ENCODE measurements around the gene GFM1. TPM values are rescaled to one million over a fixed set of nuclear protein-coding genes. Genes with fewer than 3 reads are reported as not detected.

GFM1 gene
- total and polyA plus RNA-seq, 11 donors = 15.7 to 77.7 (median 49.9) TPM

- intact Hi-C loops (cut with DNase I) = loop anchor here in 2 of 10 donors (5.0 kb wide), 3 partner anchors 35 to 60 kb away; no protein-coding TSS in a partner anchor
- H3K9me3 ChIP-seq = peaks cover 0 to 13% (median 8%) of the 10 kb centered on the region in 12 donors
- peak; percentile 62 to 86 (median 71) for DNase-seq
- no peaks in the 10 kb centered on the region for H3K27me3 ChIP-seq
- peaks cover 0 to 27% (median 14%) of the 10 kb centered on the region in 12 donors for H3K4me1 ChIP-seq
- H3K4me3 ChIP-seq = peak within 1 kb of the TSS; percentile 54 to 74 (median 65)
- TF ChIP-seq, protein P1, sequence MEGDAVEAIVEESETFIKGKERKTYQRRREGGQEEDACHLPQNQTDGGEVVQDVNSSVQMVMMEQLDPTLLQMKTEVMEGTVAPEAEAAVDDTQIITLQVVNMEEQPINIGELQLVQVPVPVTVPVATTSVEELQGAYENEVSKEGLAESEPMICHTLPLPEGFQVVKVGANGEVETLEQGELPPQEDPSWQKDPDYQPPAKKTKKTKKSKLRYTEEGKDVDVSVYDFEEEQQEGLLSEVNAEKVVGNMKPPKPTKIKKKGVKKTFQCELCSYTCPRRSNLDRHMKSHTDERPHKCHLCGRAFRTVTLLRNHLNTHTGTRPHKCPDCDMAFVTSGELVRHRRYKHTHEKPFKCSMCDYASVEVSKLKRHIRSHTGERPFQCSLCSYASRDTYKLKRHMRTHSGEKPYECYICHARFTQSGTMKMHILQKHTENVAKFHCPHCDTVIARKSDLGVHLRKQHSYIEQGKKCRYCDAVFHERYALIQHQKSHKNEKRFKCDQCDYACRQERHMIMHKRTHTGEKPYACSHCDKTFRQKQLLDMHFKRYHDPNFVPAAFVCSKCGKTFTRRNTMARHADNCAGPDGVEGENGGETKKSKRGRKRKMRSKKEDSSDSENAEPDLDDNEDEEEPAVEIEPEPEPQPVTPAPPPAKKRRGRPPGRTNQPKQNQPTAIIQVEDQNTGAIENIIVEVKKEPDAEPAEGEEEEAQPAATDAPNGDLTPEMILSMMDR (IDR thresholded peaks at IDR 0.05) = peak in 4 of 12 donors; percentile 6 to 37 (median 29)
- TF ChIP-seq POLR2A (IDR thresholded peaks at IDR 0.05) = no peak
- peak; percentile 43 to 85 (median 72) for ATAC-seq
- peak within 1 kb of the TSS; percentile 15 to 78 (median 56) for H3K27ac ChIP-seq
- WGBS, 4 donors = 3 to 11% (median 7%) methylated on average over 11 to 101 of the region's 101 CpGs
- H3K36me3 ChIP-seq = no peaks in the 10 kb centered on the region
Measured at GRCh38 chr3:158731938-158732855, 87.9 kb downstream of the GFM1 start, which contains the start of gene RARRES1. Gene RARRES1 (minus strand): TSS chr3:158732457. CDS start chr3:158732415, 42 bp downstream.

GRCh38 chr3:158732856-158733200 lies 88.5 kb downstream of the GFM1 start:
- intact Hi-C loops (cut with DNase I) = loop anchor here in 2 of 10 donors (5.0 kb wide), 3 partner anchors 34 to 59 kb away; no protein-coding TSS in a partner anchor
- WGBS, 4 donors = 69 to 76% (median 74%) methylated on average over 15 of the region's 15 CpGs
- no peak for ATAC-seq
- TF ChIP-seq POLR2A (IDR thresholded peaks at IDR 0.05) = no peak
- TF ChIP-seq, protein P1 (IDR thresholded peaks at IDR 0.05) = no peak
- H3K36me3 ChIP-seq = no peaks in the 10 kb centered on the region
- H3K27me3 ChIP-seq = no peaks in the 10 kb centered on the region
- H3K4me1 ChIP-seq = peaks cover 0 to 22% (median 11%) of the 10 kb centered on the region in 12 donors
- DNase-seq = no peak
- peaks cover 0 to 13% (median 8%) of the 10 kb centered on the region in 12 donors for H3K9me3 ChIP-seq
- H3K4me3 ChIP-seq = peak overlapping the region in 11 of 12 donors; percentile 54 to 74 (median 65)
- H3K27ac ChIP-seq = peak overlapping the region in 11 of 12 donors; percentile 15 to 78 (median 61)

DNA sequence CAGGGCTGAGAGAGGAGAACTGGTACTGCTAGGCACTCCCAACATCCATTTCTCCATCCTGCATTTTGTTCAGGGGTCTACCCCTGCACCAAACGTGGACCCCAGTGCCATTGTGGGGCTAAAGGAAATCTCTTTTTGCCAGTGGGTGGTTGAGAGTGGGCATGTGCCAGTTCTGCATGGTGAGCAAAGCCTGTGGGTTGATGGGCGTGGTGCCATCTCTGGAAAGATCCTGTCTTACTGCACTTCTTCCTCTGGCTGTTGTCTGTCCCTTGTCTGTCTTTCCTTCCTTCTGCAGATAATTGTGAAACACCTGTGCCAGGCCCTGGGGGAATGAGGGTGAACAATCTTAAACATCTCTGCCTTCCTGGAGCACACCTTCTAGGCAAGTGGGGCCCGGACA lies 89.3 kb downstream of the GFM1 start:
- intact Hi-C loops (cut with DNase I) = loop anchor here in 2 of 10 donors (5.0 kb wide), 3 partner anchors 34 to 59 kb away; no protein-coding TSS in a partner anchor
- no peaks in the 10 kb centered on the region for H3K36me3 ChIP-seq
- DNase-seq = no peak

More for the DNA sequence above, 89.3 kb downstream of the GFM1 start:
- TF ChIP-seq POLR2A (IDR thresholded peaks at IDR 0.05) = no peak
- TF ChIP-seq, protein P1 (IDR thresholded peaks at IDR 0.05) = no peak
- Histone ChIP-seq H3K4me3 (no peak overlapping the region), H3K27me3 (no peaks in the 10 kb centered on the region), H3K9me3 (peaks cover 0 to 13% (median 8%) of the 10 kb centered on the region in 12 donors), H3K27ac (no peak overlapping the region), H3K4me1 (peaks cover 0 to 17% (median 8%) of the 10 kb centered on the region in 12 donors)
- 82 to 92% (median 87%) methylated on average over 3 of the region's 3 CpGs for WGBS, 4 donors
- ATAC-seq = no peak
